Coronary artery (tissue), 2 donors: ENCODE results near the gene CHCHD5.
A peak's percentile ranks its signal among the peaks of the same experiment; 100 is the strongest.

Experiments used
- DNase-seq: peaks from one replicate; pipeline ENCODE4 v3.0.0-alpha.2; 2017; ENCODE audit warnings: low spot score
- H3K27ac ChIP-seq, 2 donors: fragments of 200-600 bp; sonication (generic); one replicate each; pipeline ENCODE4 v1.5.1; 2016 to 2019
- H3K4me3 ChIP-seq: fragments of 200-600 bp; sonication (generic); 2 replicates; pipeline ENCODE4 v1.5.1; 2016; ENCODE audit warnings: mild to moderate bottlenecking, moderate library complexity
- CTCF ChIP-seq: fragments of 200-600 bp; sonication (generic); IDR thresholded peaks from one replicate; pipeline ENCODE4 v1.5.1; 2019; ENCODE audit warnings: antibody characterized with exemption

Gene CHCHD5

GRCh38 chr2:112626604-112627059, 42.2 kb downstream of the CHCHD5 start:
- peak overlapping the region; percentile 58 for H3K4me3 ChIP-seq
- peak overlapping the region; percentile 14 to 80 for H3K27ac ChIP-seq
- peak; percentile 78 for DNase-seq
- TF ChIP-seq CTCF, result peak; percentile 50

GRCh38 chr2:112627060-112628040, 42.9 kb downstream of the CHCHD5 start:
- DNase-seq, result peak; percentile 81
- no peak for TF ChIP-seq CTCF
- Histone ChIP-seq H3K4me3 (peak overlapping the region; percentile 58), H3K27ac (peak overlapping the region; percentile 14 to 80)

GRCh38 chr2:112629224-112629623, 44.8 kb downstream of the CHCHD5 start:
- no peak for TF ChIP-seq CTCF
- DNase-seq, result no peak
- H3K27ac ChIP-seq, result no peak overlapping the region
- no peak overlapping the region for H3K4me3 ChIP-seq

DNA sequence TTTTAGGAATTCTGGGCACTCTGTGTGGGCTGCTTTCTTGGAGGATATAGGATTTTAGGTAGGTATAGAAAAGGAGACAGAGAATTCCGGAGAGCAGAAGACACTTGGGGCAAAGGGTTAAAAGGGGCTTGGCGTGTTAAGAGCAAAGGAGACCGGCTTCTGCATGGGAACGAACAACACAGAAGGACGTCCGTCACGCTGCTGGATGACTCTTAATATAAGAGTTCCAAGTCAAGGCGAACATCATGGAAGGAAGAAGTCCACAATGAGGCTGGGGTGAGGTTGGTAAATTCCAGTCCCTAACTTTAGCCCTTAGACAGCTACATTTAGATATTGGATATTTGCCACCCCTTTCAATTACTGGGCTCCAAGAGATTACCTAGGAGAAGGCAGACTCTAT, 45.4 kb downstream of the CHCHD5 start:
- Histone ChIP-seq H3K4me3 (no peak overlapping the region), H3K27ac (no peak overlapping the region)
- no peak for TF ChIP-seq CTCF
- no peak for DNase-seq

GRCh38 chr2:112630268-112630667, 45.9 kb downstream of the CHCHD5 start:
- Histone ChIP-seq H3K27ac (peak overlapping the region in 1 of 2 donors; percentile 30), H3K4me3 (no peak overlapping the region)
- DNase-seq, result no peak
- TF ChIP-seq CTCF, result no peak

DNA sequence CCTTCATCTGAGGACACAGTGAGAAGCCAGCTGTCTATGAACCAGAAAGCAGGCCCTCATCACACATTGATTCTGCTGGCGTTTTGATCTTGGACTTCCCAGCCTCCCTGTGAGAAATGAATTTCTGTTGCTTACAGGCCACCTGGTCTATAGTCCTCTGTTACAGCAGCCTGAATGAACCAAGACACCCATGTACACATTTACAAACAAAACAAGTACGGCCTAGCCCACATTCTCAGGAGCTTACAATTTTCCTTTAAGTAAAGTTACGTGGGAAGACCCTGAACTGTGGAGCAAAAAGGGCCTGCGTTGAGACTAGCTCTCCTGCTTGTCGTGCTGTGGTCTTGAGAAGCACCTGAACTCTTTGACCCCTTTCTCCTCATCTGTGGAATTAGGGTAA, 49.3 kb downstream of the CHCHD5 start:
- TF ChIP-seq CTCF, result no peak
- H3K27ac ChIP-seq, result no peak overlapping the region
- no peak for DNase-seq
- H3K4me3 ChIP-seq, result no peak overlapping the region
